ENCODE measurements around the gene SYCP2.
"Not testable (repeated sequence)": the region's sequence is repeated elsewhere in the genome, so short reads cannot be mapped to it uniquely, and the experiment has no call there.

Gene SYCP2, protein sequence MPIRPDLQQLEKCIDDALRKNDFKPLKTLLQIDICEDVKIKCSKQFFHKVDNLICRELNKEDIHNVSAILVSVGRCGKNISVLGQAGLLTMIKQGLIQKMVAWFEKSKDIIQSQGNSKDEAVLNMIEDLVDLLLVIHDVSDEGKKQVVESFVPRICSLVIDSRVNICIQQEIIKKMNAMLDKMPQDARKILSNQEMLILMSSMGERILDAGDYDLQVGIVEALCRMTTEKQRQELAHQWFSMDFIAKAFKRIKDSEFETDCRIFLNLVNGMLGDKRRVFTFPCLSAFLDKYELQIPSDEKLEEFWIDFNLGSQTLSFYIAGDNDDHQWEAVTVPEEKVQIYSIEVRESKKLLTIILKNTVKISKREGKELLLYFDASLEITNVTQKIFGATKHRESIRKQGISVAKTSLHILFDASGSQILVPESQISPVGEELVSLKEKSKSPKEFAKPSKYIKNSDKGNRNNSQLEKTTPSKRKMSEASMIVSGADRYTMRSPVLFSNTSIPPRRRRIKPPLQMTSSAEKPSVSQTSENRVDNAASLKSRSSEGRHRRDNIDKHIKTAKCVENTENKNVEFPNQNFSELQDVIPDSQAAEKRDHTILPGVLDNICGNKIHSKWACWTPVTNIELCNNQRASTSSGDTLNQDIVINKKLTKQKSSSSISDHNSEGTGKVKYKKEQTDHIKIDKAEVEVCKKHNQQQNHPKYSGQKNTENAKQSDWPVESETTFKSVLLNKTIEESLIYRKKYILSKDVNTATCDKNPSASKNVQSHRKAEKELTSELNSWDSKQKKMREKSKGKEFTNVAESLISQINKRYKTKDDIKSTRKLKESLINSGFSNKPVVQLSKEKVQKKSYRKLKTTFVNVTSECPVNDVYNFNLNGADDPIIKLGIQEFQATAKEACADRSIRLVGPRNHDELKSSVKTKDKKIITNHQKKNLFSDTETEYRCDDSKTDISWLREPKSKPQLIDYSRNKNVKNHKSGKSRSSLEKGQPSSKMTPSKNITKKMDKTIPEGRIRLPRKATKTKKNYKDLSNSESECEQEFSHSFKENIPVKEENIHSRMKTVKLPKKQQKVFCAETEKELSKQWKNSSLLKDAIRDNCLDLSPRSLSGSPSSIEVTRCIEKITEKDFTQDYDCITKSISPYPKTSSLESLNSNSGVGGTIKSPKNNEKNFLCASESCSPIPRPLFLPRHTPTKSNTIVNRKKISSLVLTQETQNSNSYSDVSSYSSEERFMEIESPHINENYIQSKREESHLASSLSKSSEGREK (N-terminal part only)

DNA sequence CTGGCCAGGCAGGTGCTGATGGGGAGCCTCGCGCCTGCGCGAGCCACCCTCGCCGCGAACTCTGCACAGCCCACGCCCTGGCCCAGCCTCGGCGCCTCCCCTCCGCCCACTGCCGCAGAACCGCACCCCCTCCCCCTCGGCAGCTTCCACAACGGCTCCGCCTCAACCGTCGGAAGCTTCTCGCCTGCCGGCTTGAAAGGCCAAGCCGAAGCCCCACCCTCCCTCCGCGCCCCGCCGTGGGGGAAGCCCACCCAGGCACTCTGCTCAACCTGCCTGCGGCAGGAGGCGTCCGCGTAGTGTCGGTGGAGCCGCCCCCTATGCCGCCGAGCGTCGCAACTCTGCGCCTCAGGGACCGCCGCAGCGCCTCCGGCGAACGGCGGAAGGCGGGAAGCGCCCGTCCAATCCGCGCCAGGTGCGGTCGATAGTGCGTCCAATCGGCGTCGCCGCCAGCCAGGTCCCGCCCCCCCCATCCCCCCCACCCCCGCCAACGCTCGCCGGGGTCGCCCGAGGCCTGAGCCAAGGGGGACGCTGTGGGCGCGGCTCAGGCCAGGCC lies at the start of gene SYCP2:
TSS of gene SYCP2 (minus strand) at position 342 of the 553 bp plus-strand sequence. CDS start 11,224 bp downstream, outside the sequence.
- peak; percentile 72 for DNase-seq

- no peak for DNase-seq
Measured at GRCh38 chr20:59983076-59983475, 49.6 kb upstream of the SYCP2 start.

DNA sequence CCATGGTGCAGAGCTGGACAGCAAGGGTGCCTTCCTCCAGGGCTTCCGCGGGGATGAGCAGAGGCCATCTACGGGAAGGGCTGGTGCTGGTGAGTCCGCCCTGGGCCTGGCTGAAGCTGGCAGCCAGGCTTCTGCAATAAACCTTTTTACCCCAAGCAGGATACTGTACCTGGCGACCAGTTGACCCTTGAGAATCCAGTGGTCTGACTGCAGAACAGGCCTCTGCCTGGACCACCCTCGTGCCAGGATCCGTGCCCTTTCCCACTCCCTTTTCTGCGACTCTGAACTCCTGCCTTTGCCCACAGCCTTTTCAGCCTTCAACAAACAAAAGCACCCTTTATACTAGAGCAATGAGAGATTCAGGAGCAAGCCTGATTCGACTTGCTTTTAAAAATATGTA lies 43.6 kb upstream of the SYCP2 start:
- DNase-seq, result no peak

DNA sequence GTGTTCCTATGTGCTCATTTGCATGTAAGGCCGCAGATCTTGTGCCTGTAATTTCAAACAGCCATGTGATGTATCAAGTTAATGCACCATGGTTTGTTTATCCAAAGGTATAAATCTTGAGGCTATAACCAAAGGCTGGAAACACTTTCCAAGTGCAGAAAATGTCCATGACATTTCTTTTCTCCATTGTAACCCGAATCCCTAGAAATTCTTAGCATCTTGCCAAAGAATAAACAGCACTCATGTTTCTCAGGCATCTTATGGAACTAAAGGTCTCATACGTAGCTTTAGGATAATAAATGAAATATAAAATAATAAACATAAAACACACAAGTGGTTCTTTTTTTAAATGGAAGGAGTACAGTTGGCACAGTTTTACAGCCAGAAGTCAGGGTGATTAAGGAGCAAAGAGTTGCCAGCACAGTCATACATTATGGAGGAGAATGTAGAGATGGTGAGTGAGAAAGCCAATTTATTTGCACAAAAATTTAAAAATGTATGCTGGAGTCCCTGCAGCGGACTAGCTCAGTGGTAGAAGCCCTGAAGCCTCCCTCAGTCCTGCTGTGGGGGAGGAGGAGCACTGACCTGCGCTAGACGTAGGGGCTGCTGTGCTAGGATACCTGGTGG lies 42.8 kb upstream of the SYCP2 start:
- DNase-seq, result no peak

- DNase-seq, result no peak
Measured at GRCh38 chr20:59972037-59972801, 38.8 kb upstream of the SYCP2 start.

DNA sequence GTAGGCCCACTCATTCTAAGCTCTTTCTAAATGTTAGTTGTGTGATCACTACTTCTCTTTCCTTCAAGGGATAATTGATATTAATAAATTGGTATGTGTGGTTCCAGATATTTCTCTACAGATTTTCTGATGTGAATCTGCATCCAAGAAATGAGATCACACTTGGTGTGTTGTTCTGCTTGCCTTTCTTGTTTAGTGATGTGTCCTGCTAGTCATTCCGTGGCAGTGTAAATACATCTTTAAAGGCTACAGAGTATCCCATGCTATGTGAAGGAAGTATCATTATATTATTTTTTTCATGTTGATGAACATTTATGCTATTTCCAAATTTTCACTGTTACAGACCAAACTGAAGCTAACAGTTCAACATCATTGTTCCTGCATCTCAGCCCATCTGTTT lies 38.0 kb upstream of the SYCP2 start:
- DNase-seq, result no peak

DNA sequence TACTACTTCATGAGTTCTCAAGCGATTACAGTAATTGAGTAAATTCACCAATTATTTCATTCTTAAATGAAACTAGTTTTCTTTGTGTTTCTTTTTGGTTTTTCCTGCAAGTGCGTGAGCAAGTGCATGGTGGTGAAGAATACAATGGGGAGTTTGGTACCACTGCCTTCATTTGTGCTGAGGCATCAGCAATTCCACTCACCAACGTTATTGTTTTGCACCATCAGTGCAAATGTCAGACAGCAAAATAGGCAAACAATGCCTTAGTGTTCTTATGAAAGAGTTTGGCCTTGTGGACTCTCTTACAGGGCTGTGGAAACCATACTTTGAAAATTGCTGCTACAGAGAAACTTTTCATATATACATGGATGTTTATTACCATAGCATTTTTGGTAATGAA lies 33.0 kb upstream of the SYCP2 start:
- DNase-seq, result no peak

DNA sequence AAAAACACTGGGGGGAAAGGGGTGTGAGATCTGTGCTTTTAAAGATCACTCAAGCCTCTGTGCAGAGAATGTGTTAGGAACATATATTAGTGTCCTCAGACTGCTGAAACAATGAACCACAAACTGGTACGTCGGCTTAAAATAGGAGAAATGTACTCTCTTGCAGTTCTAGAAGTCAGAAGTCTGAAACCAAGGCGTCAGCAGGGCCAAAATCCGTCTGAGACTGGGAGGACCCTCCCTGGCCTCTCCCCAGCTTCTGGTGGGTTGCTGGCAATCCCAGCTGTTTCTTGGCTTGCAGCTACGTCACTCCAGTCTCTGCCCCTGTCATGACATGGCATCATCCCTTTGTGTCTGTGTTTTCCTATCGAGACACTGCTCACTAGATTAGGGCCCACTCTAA lies 28.7 kb upstream of the SYCP2 start:
- DNase-seq, result no peak

- DNase-seq, result no peak
Measured at GRCh38 chr20:59961423-59961822, 28.0 kb upstream of the SYCP2 start.

- DNase-seq, result no peak
Measured at GRCh38 chr20:59958626-59959025, 25.2 kb upstream of the SYCP2 start.

GRCh38 chr20:59958123-59958522 lies 24.7 kb upstream of the SYCP2 start, which contains the start of gene CDH26:
CDH26 (plus strand) TSS chr20:59958423; CDS start chr20:59958727, 304 bp downstream.
- DNase-seq, result no peak

DNA sequence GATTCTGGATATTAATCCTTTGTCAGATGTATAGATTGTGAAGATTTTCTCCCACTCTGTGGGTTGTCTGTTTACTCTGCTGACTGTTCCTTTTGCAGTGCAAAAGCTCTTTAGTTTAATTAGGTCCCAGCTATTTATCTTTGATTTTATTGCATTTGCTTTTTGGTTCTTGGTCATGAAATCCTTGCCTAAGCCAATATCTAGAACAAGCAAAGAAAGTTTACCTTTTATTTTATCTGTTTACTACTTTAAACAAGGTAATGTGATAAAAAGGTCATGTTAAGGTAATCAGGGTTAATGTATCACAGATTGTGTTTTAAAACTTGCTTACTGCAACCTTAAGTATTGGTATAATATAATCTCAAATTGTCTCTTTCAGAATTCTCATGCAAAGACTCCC lies 24.1 kb upstream of the SYCP2 start:
- not testable (repeated sequence) for DNase-seq

DNA sequence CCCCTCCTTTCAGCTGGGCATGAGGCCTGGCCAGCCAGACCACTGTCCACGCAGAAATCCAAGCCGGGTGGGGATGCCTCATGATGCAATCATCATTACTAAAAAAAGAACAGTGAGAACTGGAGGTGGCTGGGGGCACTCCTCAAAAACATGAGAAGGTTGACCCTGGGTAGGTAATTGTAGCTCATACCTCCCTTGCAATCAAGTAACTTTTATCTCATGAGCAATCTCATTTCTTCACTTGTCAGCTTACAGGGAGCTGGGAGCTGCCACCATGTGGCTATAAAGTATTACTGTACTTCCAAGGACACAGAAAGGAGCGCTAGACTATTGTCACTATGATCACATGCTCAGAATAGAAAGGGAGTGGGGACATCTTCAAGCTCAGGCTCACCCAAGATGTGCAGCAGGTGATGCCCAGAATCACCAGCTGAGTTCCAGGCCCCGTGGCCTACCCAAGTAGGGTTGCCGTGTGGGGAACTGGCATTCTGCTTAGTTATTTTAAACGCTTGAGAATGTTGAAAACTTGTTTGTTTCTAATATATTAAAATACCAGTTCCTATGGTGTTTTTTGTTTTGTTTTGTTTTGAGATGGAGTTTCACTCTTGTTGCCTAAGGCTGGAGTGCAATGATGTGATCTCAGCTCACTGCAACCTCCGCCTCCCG lies 21.8 kb upstream of the SYCP2 start:
- no peak for DNase-seq

DNA sequence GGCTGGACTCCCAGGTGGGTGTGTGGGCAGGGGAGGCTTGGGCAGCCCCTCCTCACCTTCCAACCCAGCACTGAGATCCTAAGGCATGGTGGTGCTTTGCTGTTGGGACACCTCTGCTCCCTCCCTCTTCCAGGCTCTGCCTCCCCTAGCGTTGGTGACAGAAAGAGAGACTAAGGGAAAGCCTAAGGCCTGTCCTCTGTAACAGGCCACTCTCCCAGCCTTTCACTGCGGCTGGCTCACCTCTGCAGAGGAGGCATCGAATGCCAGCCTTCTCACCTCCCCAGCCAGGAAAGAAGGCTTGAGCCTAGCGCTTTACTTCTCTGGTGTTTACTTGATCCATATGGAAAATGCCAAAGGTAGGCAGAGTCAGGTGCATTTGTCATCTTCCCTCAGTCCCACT lies 21.3 kb upstream of the SYCP2 start:
- DNase-seq, result no peak

DNA sequence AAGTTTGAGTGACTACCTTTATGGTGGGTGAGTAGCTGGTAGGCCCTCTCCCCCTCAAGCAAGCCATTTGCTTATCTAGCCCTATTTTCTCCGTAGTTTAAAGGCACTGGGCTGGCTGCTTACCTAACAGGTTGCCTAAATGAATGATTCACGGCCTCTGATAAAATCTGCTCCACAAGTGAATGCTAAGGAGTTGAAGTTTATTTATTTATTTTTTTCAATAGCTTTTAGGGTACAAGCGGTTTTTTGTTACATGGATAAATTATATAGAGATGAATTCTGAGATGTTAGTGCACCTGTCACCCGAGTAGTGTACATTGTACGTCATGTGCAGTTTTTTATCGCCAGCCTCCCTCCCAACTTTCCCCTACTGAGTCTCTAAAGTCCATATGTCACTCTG lies 16.5 kb upstream of the SYCP2 start:
- no peak for DNase-seq

GRCh38 chr20:59948828-59949720 lies 15.6 kb upstream of the SYCP2 start:
- no peak for DNase-seq

GRCh38 chr20:59948212-59948611 lies 14.8 kb upstream of the SYCP2 start:
- no peak for DNase-seq

- no peak for DNase-seq
Measured at GRCh38 chr20:59947376-59947775, 13.9 kb upstream of the SYCP2 start.

- no peak for DNase-seq
Measured at GRCh38 chr20:59945731-59946130, 12.3 kb upstream of the SYCP2 start.

- no peak for DNase-seq
Measured at GRCh38 chr20:59945175-59945574, 11.7 kb upstream of the SYCP2 start.

All from stimulated activated CD8-positive, alpha-beta memory T cell treated with anti-CD3 and anti-CD28 coated beads, Interleukin-4, amount 100 ng/mL, for 48 hours (primary cell).